ENCODE data around the gene COG8. TPM values are rescaled to one million over a fixed set of nuclear protein-coding genes. Genes with fewer than 3 reads are reported as not detected.

The COG8 gene
- total and polyA plus RNA-seq, 2 donors (not counting 3 experiments of a cell fraction or from before 2014, with no cell fraction given): 29.0 to 31.6 TPM

GRCh38 chr16:69350536-69351133 is 11.3 kb upstream of the COG8 start:
- BruUV-seq (replicated peaks): no TSS peak
- POLR2A ChIA-PET: interaction anchor here (0.7 kb wide), 1 partner anchor 740 kb away, joined by 5 read pairs; no protein-coding TSS in a partner anchor
- dilution Hi-C loops (cut with MboI; ENCODE audit: extremely low pct_ligation_motif_present, low sequenced_read_pairs): no loop called here
- Histone ChIP-seq H3K9me1 (replicated peaks; ENCODE audit: control insufficient read depth, extremely low read depth, insufficient read depth, low read length) (no peaks in the 10 kb centered on the region), H3K79me2 (ENCODE audit: control insufficient read depth, insufficient read depth, low read length) (no peaks in the 10 kb centered on the region), H4K20me1 (replicated peaks; ENCODE audit: control insufficient read depth, extremely low read depth, insufficient read depth, low read length) (no peaks in the 10 kb centered on the region), H3K4me2 (ENCODE audit: insufficient read depth, low read length) (no peak overlapping the region), H3K36me3 (ENCODE audit: control insufficient read depth in 2 of 2, extremely low read depth in 1 of 2, insufficient read depth in 2 of 2, low read length in 2 of 2) (peaks cover 0 to 4% of the 10 kb centered on the region in 2 experiments), H3K4me1 (ENCODE audit: control insufficient read depth, extremely low read depth, insufficient read depth, low read length) (no peaks in the 10 kb centered on the region), H3K4me3 (replicated peaks in 1 of 3; ENCODE audit: insufficient read depth in 1 of 3, low read depth in 1 of 3, low read length in 3 of 3) (no peak overlapping the region), H2AFZ (ENCODE audit: low read depth, low read length) (no peak overlapping the region), H3K27ac (ENCODE audit: insufficient read depth, low read depth, low read length) (no peak overlapping the region), H3K9me3 (replicated peaks; ENCODE audit: control insufficient read depth, insufficient read depth, low read length) (no peaks in the 10 kb centered on the region), H3K27me3 (ENCODE audit: control insufficient read depth in 2 of 2, insufficient read depth in 2 of 2, low read length in 2 of 2) (no peaks in the 10 kb centered on the region), H3K9ac (replicated peaks; ENCODE audit: extremely low read depth, insufficient read depth, low read length) (no peak overlapping the region)
- intact Hi-C loops (cut with micrococcal nuclease): no loop called here
- no peak for DNase-seq (ENCODE audit: low read depth, low spot score)
- CTCF ChIA-PET: no interaction called here
- TF ChIP-seq GATA2 (IDR thresholded peaks at IDR 0.05; ENCODE audit: insufficient read depth, insufficient read length, low read depth, low read length): no peak
- TF ChIP-seq MYC (IDR thresholded peaks at IDR 0.05; ENCODE audit: low read depth, low read length): no peak
- TF ChIP-seq CTCF (IDR thresholded peaks at IDR 0.05; ENCODE audit: extremely low read depth in 1 of 2, insufficient read depth in 1 of 2, low read depth in 1 of 2, low read length in 2 of 2): no peak
- TF ChIP-seq JUN (IDR thresholded peaks at IDR 0.05; ENCODE audit: borderline replicate concordance, insufficient read depth, insufficient read length, low read depth): no peak
- TF ChIP-seq POLR2AphosphoS5 (IDR thresholded peaks at IDR 0.05; ENCODE audit: insufficient read depth, low read depth, low read length): no peak
- TF ChIP-seq EZH2 (IDR thresholded peaks at IDR 0.05; ENCODE audit: borderline replicate concordance, low read depth, low read length, severe bottlenecking): no peak
- TF ChIP-seq, protein P1, sequence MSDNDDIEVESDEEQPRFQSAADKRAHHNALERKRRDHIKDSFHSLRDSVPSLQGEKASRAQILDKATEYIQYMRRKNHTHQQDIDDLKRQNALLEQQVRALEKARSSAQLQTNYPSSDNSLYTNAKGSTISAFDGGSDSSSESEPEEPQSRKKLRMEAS (IDR thresholded peaks at IDR 0.05; ENCODE audit: insufficient read depth, insufficient read length): no peak
- no peak for TF ChIP-seq FOS (IDR thresholded peaks at IDR 0.05; ENCODE audit: borderline replicate concordance, insufficient read depth, low read length)
- TF ChIP-seq POLR2A (IDR thresholded peaks at IDR 0.05; ENCODE audit: low read depth, low read length): no peak
- FAIRE-seq: no peak

All from endothelial cell of umbilical vein (primary cell).